GM12872 (cell line): ENCODE measurements around the gene PTGFR.

Experiments
- CTCF ChIP-seq: IDR thresholded peaks from 3 replicates; pipeline ENCODE4 v1.5.1; 2011; ENCODE audit warnings: low read depth, mild to moderate bottlenecking, low read length, moderate library complexity; ENCODE audit not compliant: insufficient read depth

PTGFR gene, protein sequence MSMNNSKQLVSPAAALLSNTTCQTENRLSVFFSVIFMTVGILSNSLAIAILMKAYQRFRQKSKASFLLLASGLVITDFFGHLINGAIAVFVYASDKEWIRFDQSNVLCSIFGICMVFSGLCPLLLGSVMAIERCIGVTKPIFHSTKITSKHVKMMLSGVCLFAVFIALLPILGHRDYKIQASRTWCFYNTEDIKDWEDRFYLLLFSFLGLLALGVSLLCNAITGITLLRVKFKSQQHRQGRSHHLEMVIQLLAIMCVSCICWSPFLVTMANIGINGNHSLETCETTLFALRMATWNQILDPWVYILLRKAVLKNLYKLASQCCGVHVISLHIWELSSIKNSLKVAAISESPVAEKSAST

DNA sequence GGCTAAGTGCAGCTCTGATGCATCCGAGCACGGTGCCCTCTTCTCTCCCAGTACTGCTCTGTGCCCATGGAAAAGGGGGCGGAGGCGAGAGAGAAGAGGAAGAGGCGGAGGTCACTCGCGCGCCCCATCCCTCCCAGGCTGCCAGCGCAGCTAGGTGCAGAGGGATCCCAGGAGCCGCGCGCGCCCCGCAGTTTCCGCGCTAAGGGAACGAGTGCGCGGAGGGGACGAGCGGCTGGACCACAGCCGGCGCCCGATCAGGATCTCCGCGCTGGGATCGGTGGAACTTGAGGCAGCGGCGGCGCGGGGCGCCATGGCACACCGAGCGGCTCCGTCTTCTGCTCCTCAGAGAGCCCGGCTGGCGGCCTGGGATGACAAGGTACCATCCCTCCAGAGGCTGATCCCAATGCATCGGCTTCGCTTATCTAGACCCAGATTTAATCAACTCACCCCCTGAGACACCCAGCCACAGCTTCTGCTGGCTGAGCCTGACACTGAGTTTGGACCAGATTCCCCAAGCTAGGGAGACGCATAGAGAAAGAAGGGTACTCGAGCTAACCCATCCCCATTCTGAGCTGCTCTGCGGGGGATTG is at the start of gene PTGFR:
Gene PTGFR, plus strand, starts transcription at position 114 of the 590 bp plus-strand sequence. CDS start 1,770 bp downstream, outside the sequence.
- TF ChIP-seq CTCF: no peak

DNA sequence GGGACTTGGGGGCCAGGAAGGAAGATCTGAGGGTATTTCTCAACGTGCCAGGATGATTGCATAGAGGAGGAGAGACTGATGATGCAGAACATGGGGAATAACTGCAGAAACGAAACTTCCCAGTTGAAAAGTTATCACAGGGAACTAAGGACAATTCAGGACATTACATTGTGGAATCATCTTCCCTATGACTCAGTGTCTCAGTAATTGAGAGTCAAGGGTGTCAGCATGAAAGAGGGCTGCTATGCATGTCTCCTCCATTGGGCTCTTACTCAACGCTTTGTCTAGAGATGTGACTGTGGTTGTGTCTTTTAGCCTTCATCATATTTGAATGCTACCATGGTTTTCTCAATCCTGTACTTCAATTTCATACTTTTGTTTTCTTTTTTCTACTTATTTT is 48.9 kb upstream of the PTGFR start:
- no peak for TF ChIP-seq CTCF

- TF ChIP-seq CTCF: no peak
Observed at GRCh38 chr1:78447086-78447485, 43.7 kb upstream of the PTGFR start.

DNA sequence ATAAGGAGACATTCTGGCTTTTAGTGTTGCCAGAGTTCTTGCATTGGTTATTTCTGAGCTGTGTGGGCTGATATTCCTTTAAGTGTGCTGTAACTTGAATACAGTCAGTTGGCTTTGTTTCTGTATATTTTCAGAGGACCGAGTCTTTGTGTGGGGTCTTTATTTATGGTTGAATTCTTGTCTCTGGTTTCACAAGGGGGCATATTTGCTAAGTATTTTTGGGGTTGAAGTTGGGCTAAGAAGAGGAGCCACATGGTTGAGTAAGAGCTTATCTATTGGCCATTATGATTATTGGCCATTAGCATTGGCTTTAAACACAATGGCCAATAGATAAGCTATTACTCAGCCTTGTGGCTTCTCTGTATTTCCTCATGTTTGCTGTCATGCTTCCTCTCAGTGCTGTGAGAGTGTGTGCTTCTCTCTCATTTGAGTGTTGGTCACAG is 26.3 kb upstream of the PTGFR start:
- no peak for TF ChIP-seq CTCF

- TF ChIP-seq CTCF: no peak
Observed at GRCh38 chr1:78465143-78465542, 25.6 kb upstream of the PTGFR start.

GRCh38 chr1:78468521-78468920 is 22.3 kb upstream of the PTGFR start:
- TF ChIP-seq CTCF: no peak

GRCh38 chr1:78469576-78469975 is 21.2 kb upstream of the PTGFR start:
- TF ChIP-seq CTCF: no peak
